Measurements from ENCODE around the gene TSG101. TPM values are rescaled to one million over a fixed set of nuclear protein-coding genes. Genes with fewer than 3 reads are reported as not detected.
A peak's percentile ranks its signal among the peaks of the same experiment; 100 is the strongest.

TSG101 gene
- total RNA-seq, 3 donors from 2014 or later (not counting 1 experiment from before 2014, with no cell fraction given), result 22.7 to 35.2 (median 23.0) TPM

GRCh38 chr11:18493310-18493709 is 33.4 kb downstream of the TSG101 start:
- Mint-ChIP-seq H3K4me1 (peaks cover 5 to 29% of the 10 kb centered on the region in 2 donors), H3K4me3 (no peak overlapping the region), H3K9me3 (no peaks in the 10 kb centered on the region), H3K27me3 (ENCODE audit: low read depth in 2 of 2) (no peaks in the 10 kb centered on the region), H3K36me3 (peaks cover 14% of the 10 kb centered on the region), H3K27ac (peak overlapping the region; percentile 57 to 65)
- Histone ChIP-seq H3K36me3 (ENCODE audit: control insufficient read depth, insufficient read depth, low read length) (peaks cover 57% of the 10 kb centered on the region), H3K4me3 (ENCODE audit: low read length) (no peak overlapping the region), H3K9me3 (ENCODE audit: control insufficient read depth, insufficient read depth, low read length) (no peaks in the 10 kb centered on the region), H3K4me1 (ENCODE audit: control insufficient read depth, insufficient read depth, low read length) (no peaks in the 10 kb centered on the region), H3K27me3 (ENCODE audit: control insufficient read depth, insufficient read depth, low read length) (no peaks in the 10 kb centered on the region), H3K27ac (ENCODE audit: low read length) (no peak overlapping the region)
- intact Hi-C loops (cut with micrococcal nuclease), result no loop called here
- WGBS (ENCODE audit: insufficient coverage), result 97% methylated on average over 2 of the region's 4 CpGs
- no peak for ATAC-seq
- no peak for DNase-seq
- TF ChIP-seq CTCF (IDR thresholded peaks at IDR 0.05), result no peak

- no peak for ATAC-seq
- no peaks in the 10 kb centered on the region for H3K27me3 ChIP-seq (ENCODE audit: control insufficient read depth, insufficient read depth, low read length)
- H3K9me3 ChIP-seq (ENCODE audit: control insufficient read depth, insufficient read depth, low read length), result no peaks in the 10 kb centered on the region
- no peak overlapping the region for H3K4me3 ChIP-seq (ENCODE audit: low read length)
- H3K4me1 ChIP-seq (ENCODE audit: control insufficient read depth, insufficient read depth, low read length), result no peaks in the 10 kb centered on the region
- Mint-ChIP-seq H3K4me1 (peaks cover 5 to 33% of the 10 kb centered on the region in 2 donors), H3K27me3 (ENCODE audit: low read depth in 2 of 2) (no peaks in the 10 kb centered on the region), H3K27ac (peak overlapping the region; percentile 57 to 65), H3K36me3 (peaks cover 14% of the 10 kb centered on the region), H3K4me3 (no peak overlapping the region), H3K9me3 (no peaks in the 10 kb centered on the region)
- intact Hi-C loops (cut with micrococcal nuclease), result no loop called here
- no peak for DNase-seq
- H3K27ac ChIP-seq (ENCODE audit: low read length), result no peak overlapping the region
- peaks cover 58% of the 10 kb centered on the region for H3K36me3 ChIP-seq (ENCODE audit: control insufficient read depth, insufficient read depth, low read length)
- TF ChIP-seq CTCF (IDR thresholded peaks at IDR 0.05), result no peak
Measured at GRCh38 chr11:18492888-18493287, 33.9 kb downstream of the TSG101 start.

GRCh38 chr11:18491924-18492323 is 34.8 kb downstream of the TSG101 start:
- H3K4me1 ChIP-seq (ENCODE audit: control insufficient read depth, insufficient read depth, low read length), result no peaks in the 10 kb centered on the region
- Mint-ChIP-seq H3K4me1 (peaks cover 5 to 35% of the 10 kb centered on the region in 2 donors), H3K27ac (no peak overlapping the region), H3K9me3 (no peaks in the 10 kb centered on the region), H3K27me3 (ENCODE audit: low read depth in 2 of 2) (no peaks in the 10 kb centered on the region), H3K4me3 (no peak overlapping the region), H3K36me3 (peaks cover 14% of the 10 kb centered on the region)
- WGBS (ENCODE audit: insufficient coverage), result no CpG with 5 or more reads among the region's 2 CpGs
- no peak for ATAC-seq
- TF ChIP-seq CTCF (IDR thresholded peaks at IDR 0.05), result no peak
- H3K36me3 ChIP-seq (ENCODE audit: control insufficient read depth, insufficient read depth, low read length), result peaks cover 57% of the 10 kb centered on the region
- intact Hi-C loops (cut with micrococcal nuclease), result no loop called here
- H3K27ac ChIP-seq (ENCODE audit: low read length), result no peak overlapping the region
- DNase-seq, result no peak
- no peak overlapping the region for H3K4me3 ChIP-seq (ENCODE audit: low read length)
- no peaks in the 10 kb centered on the region for H3K27me3 ChIP-seq (ENCODE audit: control insufficient read depth, insufficient read depth, low read length)
- H3K9me3 ChIP-seq (ENCODE audit: control insufficient read depth, insufficient read depth, low read length), result no peaks in the 10 kb centered on the region

- Histone ChIP-seq H3K27me3 (ENCODE audit: control insufficient read depth, insufficient read depth, low read length) (no peaks in the 10 kb centered on the region), H3K9me3 (ENCODE audit: control insufficient read depth, insufficient read depth, low read length) (no peaks in the 10 kb centered on the region), H3K4me1 (ENCODE audit: control insufficient read depth, insufficient read depth, low read length) (no peaks in the 10 kb centered on the region), H3K4me3 (ENCODE audit: low read length) (no peak overlapping the region), H3K36me3 (ENCODE audit: control insufficient read depth, insufficient read depth, low read length) (peaks cover 58% of the 10 kb centered on the region), H3K27ac (ENCODE audit: low read length) (no peak overlapping the region)
- WGBS (ENCODE audit: insufficient coverage), result 95% methylated on average over 15 of the region's 15 CpGs
- Mint-ChIP-seq H3K4me1 (peaks cover 5 to 35% of the 10 kb centered on the region in 2 donors), H3K9me3 (no peaks in the 10 kb centered on the region), H3K27me3 (ENCODE audit: low read depth in 2 of 2) (no peaks in the 10 kb centered on the region), H3K4me3 (no peak overlapping the region), H3K27ac (peak overlapping the region; percentile 11 to 45), H3K36me3 (peaks cover 14% of the 10 kb centered on the region)
- ATAC-seq (no peak), DNase-seq (no peak)
- intact Hi-C loops (cut with micrococcal nuclease), result no loop called here
- no peak for TF ChIP-seq CTCF (IDR thresholded peaks at IDR 0.05)
Measured at GRCh38 chr11:18490736-18491485, 35.8 kb downstream of the TSG101 start.

Data from natural killer cell (primary cell).